ENCODE measurements around the gene DNPH1.

DNA sequence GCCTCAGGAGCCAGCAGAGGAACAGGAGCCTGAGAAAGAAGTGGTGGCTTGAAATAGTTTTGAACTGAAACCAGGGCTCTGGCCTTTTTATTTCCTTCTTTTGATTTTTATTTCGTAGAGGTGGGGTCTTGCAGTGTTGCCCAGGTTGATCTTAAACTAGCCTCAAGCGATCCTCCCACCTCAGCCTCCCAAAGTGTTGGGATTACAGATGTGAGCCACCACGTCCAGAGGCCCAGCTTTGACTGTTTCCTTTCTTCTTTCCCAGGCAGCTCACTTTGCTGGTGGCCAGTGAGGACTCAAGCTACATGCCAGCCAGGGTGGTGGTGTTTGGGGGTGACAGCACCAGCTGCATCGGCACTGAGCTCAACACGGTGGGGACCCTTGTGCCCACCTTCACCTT, 26.8 kb downstream of the DNPH1 start:
- TF ChIP-seq CTCF (IDR thresholded peaks at IDR 0.05; ENCODE audit: poor library complexity) (no peak), EZH2phosphoT487 (IDR thresholded peaks at IDR 0.05; ENCODE audit: low read depth, severe bottlenecking, unreplicated experiment) (no peak)
